Stimulated activated CD8-positive, alpha-beta memory T cell treated with anti-CD3 and anti-CD28 coated beads, Interleukin-7, amount 100 ng/mL, for 24 hours (primary cell): ENCODE measurements around the gene DCTN5.
"Not testable (repeated sequence)": the region's sequence is repeated elsewhere in the genome, so short reads cannot be mapped to it uniquely, and the experiment has no call there.

ENCODE experiments used
- DNase-seq: peaks from one replicate; pipeline ENCODE4 v3.0.0-alpha.2; 2020; ENCODE audit warnings: low read depth

Gene DCTN5

GRCh38 chr16:23640931-23641765, at the start of gene DCTN5, which contains the start of gene PALB2:
Gene DCTN5, plus strand, starts transcription at chr16:23641466. Its CDS starts 77 bp downstream, at chr16:23641543.
Gene PALB2, minus strand, starts transcription at chr16:23641310. Its CDS starts 153 bp downstream, at chr16:23641157.
- DNase-seq: peak; percentile 75

GRCh38 chr16:23594186-23594585, 47.1 kb upstream of the DCTN5 start:
- DNase-seq: no peak

GRCh38 chr16:23595246-23595950, 45.9 kb upstream of the DCTN5 start:
- no peak for DNase-seq

- peak; percentile 82 for DNase-seq
Measured at GRCh38 chr16:23595951-23596720, 45.1 kb upstream of the DCTN5 start, which contains the start of gene NDUFAB1. Gene NDUFAB1, minus strand, starts transcription at chr16:23596316. Its CDS starts 26 bp downstream, at chr16:23596290.

- no peak for DNase-seq
Measured at GRCh38 chr16:23597003-23597756, 44.1 kb upstream of the DCTN5 start.

- no peak for DNase-seq
Measured at GRCh38 chr16:23607726-23608125, 33.5 kb upstream of the DCTN5 start.

GRCh38 chr16:23608194-23608593, 33.1 kb upstream of the DCTN5 start:
- DNase-seq: no peak

- no peak for DNase-seq
Measured at GRCh38 chr16:23609929-23610328, 31.3 kb upstream of the DCTN5 start.

- not testable (repeated sequence) for DNase-seq
Measured at GRCh38 chr16:23610905-23611304, 30.4 kb upstream of the DCTN5 start.

- no peak for DNase-seq
Measured at GRCh38 chr16:23611936-23612335, 29.3 kb upstream of the DCTN5 start.

GRCh38 chr16:23615805-23616204, 25.5 kb upstream of the DCTN5 start:
- DNase-seq: no peak

GRCh38 chr16:23624092-23624491, 17.2 kb upstream of the DCTN5 start:
- DNase-seq: no peak

GRCh38 chr16:23629516-23629915, 11.8 kb upstream of the DCTN5 start:
- DNase-seq: no peak

- DNase-seq: not testable (repeated sequence)
Measured at GRCh38 chr16:23631874-23632273, 9.4 kb upstream of the DCTN5 start.

GRCh38 chr16:23634461-23635036, 6.7 kb upstream of the DCTN5 start:
- no peak for DNase-seq

- no peak for DNase-seq
Measured at GRCh38 chr16:23635958-23636357, 5.3 kb upstream of the DCTN5 start.

- no peak for DNase-seq
Measured at GRCh38 chr16:23640615-23640930, 693 bp upstream of the DCTN5 start.

GRCh38 chr16:23642246-23642774, 1.0 kb downstream of the DCTN5 start:
- no peak for DNase-seq

- DNase-seq: no peak
Measured at GRCh38 chr16:23650674-23651416, 9.6 kb downstream of the DCTN5 start.

- no peak for DNase-seq
Measured at GRCh38 chr16:23651943-23652468, 10.7 kb downstream of the DCTN5 start.
